ENCODE data around the gene NCKAP5. TPM values are rescaled to one million over a fixed set of nuclear protein-coding genes. Genes with fewer than 3 reads are reported as not detected.

Gene NCKAP5
- total RNA-seq (ENCODE audit: low replicate concordance): 7.7 and 11.2 TPM in 2 replicates
- long read RNA-seq, partial matches to known transcripts: 4 of 16 reads
- long read RNA-seq, other reads (novel, unspliced or antisense): 12 of 16 reads

- Mint-ChIP-seq H3K9me3 (no peaks in the 10 kb centered on the region), H3K36me3 (no peaks in the 10 kb centered on the region), H3K27ac (no peak within 1 kb of the TSS), H3K4me3 (peak within 1 kb of the TSS; percentile 81), H3K27me3 (peaks cover 24% of the 10 kb centered on the region), H3K4me1 (ENCODE audit: unreplicated experiment) (peaks cover 27% of the 10 kb centered on the region)
- TF ChIP-seq CTCF (conservative IDR thresholded peaks at IDR 0.05): peak; percentile 60
- no peak for DNase-seq (ENCODE audit: extremely low spot score, unreplicated experiment)
Measured at GRCh38 chr2:133568172-133568571, at the start of gene NCKAP5. NCKAP5 (minus strand) TSS chr2:133568463; CDS start chr2:133517526, 50,937 bp downstream.

GRCh38 chr2:133609664-133610063 lies 41.4 kb upstream of the NCKAP5 start:
- Mint-ChIP-seq H3K4me1 (ENCODE audit: unreplicated experiment) (peaks cover 5% of the 10 kb centered on the region), H3K27ac (no peak overlapping the region), H3K36me3 (no peaks in the 10 kb centered on the region), H3K9me3 (no peaks in the 10 kb centered on the region), H3K27me3 (peaks cover 12% of the 10 kb centered on the region), H3K4me3 (no peak overlapping the region)
- DNase-seq (ENCODE audit: extremely low spot score, unreplicated experiment): no peak
- no peak for TF ChIP-seq CTCF (conservative IDR thresholded peaks at IDR 0.05)

- H3K36me3 Mint-ChIP-seq: no peaks in the 10 kb centered on the region
- H3K4me1 Mint-ChIP-seq (ENCODE audit: unreplicated experiment): peaks cover 5% of the 10 kb centered on the region
- no peak for TF ChIP-seq CTCF (conservative IDR thresholded peaks at IDR 0.05)
- H3K27ac Mint-ChIP-seq: no peak overlapping the region
- DNase-seq (ENCODE audit: extremely low spot score, unreplicated experiment): no peak
- no peak overlapping the region for H3K4me3 Mint-ChIP-seq
- H3K9me3 Mint-ChIP-seq: no peaks in the 10 kb centered on the region
- H3K27me3 Mint-ChIP-seq: peaks cover 12% of the 10 kb centered on the region
Measured at GRCh38 chr2:133608291-133608690, 40.0 kb upstream of the NCKAP5 start.

GRCh38 chr2:133607679-133608078 lies 39.4 kb upstream of the NCKAP5 start:
- peaks cover 5% of the 10 kb centered on the region for H3K4me1 Mint-ChIP-seq (ENCODE audit: unreplicated experiment)
- H3K9me3 Mint-ChIP-seq: no peaks in the 10 kb centered on the region
- peaks cover 12% of the 10 kb centered on the region for H3K27me3 Mint-ChIP-seq
- no peak overlapping the region for H3K4me3 Mint-ChIP-seq
- H3K27ac Mint-ChIP-seq: no peak overlapping the region
- no peak for TF ChIP-seq CTCF (conservative IDR thresholded peaks at IDR 0.05)
- no peaks in the 10 kb centered on the region for H3K36me3 Mint-ChIP-seq
- DNase-seq (ENCODE audit: extremely low spot score, unreplicated experiment): no peak

GRCh38 chr2:133606616-133607015 lies 38.4 kb upstream of the NCKAP5 start:
- Mint-ChIP-seq H3K9me3 (no peaks in the 10 kb centered on the region), H3K27me3 (peaks cover 12% of the 10 kb centered on the region), H3K27ac (no peak overlapping the region), H3K4me3 (no peak overlapping the region), H3K4me1 (ENCODE audit: unreplicated experiment) (peaks cover 5% of the 10 kb centered on the region), H3K36me3 (no peaks in the 10 kb centered on the region)
- DNase-seq (ENCODE audit: extremely low spot score, unreplicated experiment): no peak
- no peak for TF ChIP-seq CTCF (conservative IDR thresholded peaks at IDR 0.05)

GRCh38 chr2:133605766-133606137 lies 37.5 kb upstream of the NCKAP5 start:
- no peaks in the 10 kb centered on the region for H3K36me3 Mint-ChIP-seq
- H3K4me3 Mint-ChIP-seq: no peak overlapping the region
- TF ChIP-seq CTCF (conservative IDR thresholded peaks at IDR 0.05): no peak
- H3K9me3 Mint-ChIP-seq: no peaks in the 10 kb centered on the region
- no peak overlapping the region for H3K27ac Mint-ChIP-seq
- H3K4me1 Mint-ChIP-seq (ENCODE audit: unreplicated experiment): peaks cover 5% of the 10 kb centered on the region
- no peak for DNase-seq (ENCODE audit: extremely low spot score, unreplicated experiment)
- H3K27me3 Mint-ChIP-seq: peaks cover 12% of the 10 kb centered on the region
